GM23248 (cell line): ENCODE data around the gene EIF4E2. TPM values are rescaled to one million over a fixed set of nuclear protein-coding genes. Genes with fewer than 3 reads are reported as not detected.

Source experiments
- DNase-seq: peaks from one replicate; pipeline ENCODE4 v3.0.0-alpha.2; 2015
- H2AFZ ChIP-seq: fragments of 200-600 bp; sonication (generic); 2 replicates; pipeline ENCODE4 v1.6.1; 2016; ENCODE audit warnings: antibody characterized with exemption
- H3F3A ChIP-seq: fragments of 200-600 bp; sonication (generic); 2 replicates; pipeline ENCODE4 v1.6.1; 2016; ENCODE audit warnings: mild to moderate bottlenecking, antibody characterized with exemption, mixed run types; ENCODE audit not compliant: insufficient read depth
- H3K27ac ChIP-seq: fragments of 200-600 bp; sonication (generic); 2 replicates; pipeline ENCODE4 v1.5.1; 2016; ENCODE audit warnings: mild to moderate bottlenecking
- H3K27me3 ChIP-seq: fragments of 200-600 bp; sonication (generic); replicated peaks from 2 replicates; pipeline ENCODE4 v1.6.1; 2016; ENCODE audit warnings: mild to moderate bottlenecking; ENCODE audit not compliant: insufficient read depth
- H3K36me3 ChIP-seq: fragments of 200-600 bp; sonication (generic); 2 replicates; pipeline ENCODE4 v1.6.1; 2016; ENCODE audit warnings: low read depth, mild to moderate bottlenecking
- H3K4me1 ChIP-seq: fragments of 200-600 bp; sonication (generic); 2 replicates; pipeline ENCODE4 v1.6.1; 2016; ENCODE audit warnings: mild to moderate bottlenecking; ENCODE audit not compliant: insufficient read depth
- H3K4me2 ChIP-seq: fragments of 200-600 bp; sonication (generic); one replicate; pipeline ENCODE4 v1.6.1; 2016; ENCODE audit warnings: mild to moderate bottlenecking; ENCODE audit not compliant: unreplicated experiment
- H3K4me3 ChIP-seq: fragments of 200-600 bp; sonication (generic); 2 replicates; pipeline ENCODE4 v1.5.1; 2016; ENCODE audit warnings: mild to moderate bottlenecking
- H3K79me2 ChIP-seq: fragments of 200-600 bp; sonication (generic); 2 replicates; pipeline ENCODE4 v1.6.1; 2016; ENCODE audit warnings: mild to moderate bottlenecking; ENCODE audit not compliant: insufficient read depth
- H3K9ac ChIP-seq: fragments of 200-600 bp; sonication (generic); 2 replicates; pipeline ENCODE4 v1.6.1; 2016; ENCODE audit warnings: mild to moderate bottlenecking
- H3K9me2 ChIP-seq: fragments of 200-600 bp; sonication (generic); 2 replicates; pipeline ENCODE4 v1.6.1; 2016; ENCODE audit warnings: mixed run types, mild to moderate bottlenecking, moderate library complexity; ENCODE audit not compliant: insufficient read depth
- H3K9me3 ChIP-seq: fragments of 200-600 bp; sonication (generic); one replicate; pipeline ENCODE4 v1.6.1; 2017; ENCODE audit warnings: low read depth
- H4K20me1 ChIP-seq: fragments of 200-600 bp; sonication (generic); 2 replicates; pipeline ENCODE4 v1.6.0; 2016; ENCODE audit not compliant: insufficient read depth
- EZH2 ChIP-seq: fragments of 200-600 bp; sonication (generic); IDR thresholded peaks from 2 replicates; pipeline ENCODE4 v1.6.1; 2018; ENCODE audit warnings: antibody characterized with exemption, mild to moderate bottlenecking; ENCODE audit not compliant: insufficient read depth, poor library complexity, severe bottlenecking
- EZH2phosphoT487 ChIP-seq: fragments of 200-600 bp; sonication (generic); IDR thresholded peaks from 2 replicates; pipeline ENCODE4 v1.6.1; 2018; ENCODE audit warnings: antibody characterized with exemption, moderate library complexity, mild to moderate bottlenecking, low read depth; ENCODE audit not compliant: insufficient read depth
- WGBS, 2 experiments: methylation state at CpG; one replicate each; pipeline ENCODE4 v1.1.6; 2015 to 2017; ENCODE audit warnings: low lambda C conversion rate in 2 of 2, low coverage in 1 of 2; ENCODE audit errors: missing lambda C conversion rate in 2 of 2; 5-methylcytosine and 5-hydroxymethylcytosine counted together
- in situ Hi-C: fragments of 300-500 bp; cut with MboI; formaldehyde crosslinking; loops from 2 replicates; pipeline ENCODE4 v1.15.0; 2020
- polyA plus RNA-seq: library from polyadenylated mRNA; unstranded; fragments of >200 nt; fragmentation: Nextera tagmentation; extraction: Ambion mirVana; gene quantifications from 2 replicates; pipeline ENCODE4 v1.2.1, GENCODE V29; 2016
- total RNA-seq: library from RNA; depleted of rRNA; stranded (reverse); fragments of >200 nt; shearing (Covaris generic); gene quantifications from 2 replicates; pipeline ENCODE4 v1.2.3, GENCODE V29; 2014

Gene EIF4E2
- total and polyA plus RNA-seq, 2 experiments from 2014 or later: 82.8 to 147 TPM

DNA sequence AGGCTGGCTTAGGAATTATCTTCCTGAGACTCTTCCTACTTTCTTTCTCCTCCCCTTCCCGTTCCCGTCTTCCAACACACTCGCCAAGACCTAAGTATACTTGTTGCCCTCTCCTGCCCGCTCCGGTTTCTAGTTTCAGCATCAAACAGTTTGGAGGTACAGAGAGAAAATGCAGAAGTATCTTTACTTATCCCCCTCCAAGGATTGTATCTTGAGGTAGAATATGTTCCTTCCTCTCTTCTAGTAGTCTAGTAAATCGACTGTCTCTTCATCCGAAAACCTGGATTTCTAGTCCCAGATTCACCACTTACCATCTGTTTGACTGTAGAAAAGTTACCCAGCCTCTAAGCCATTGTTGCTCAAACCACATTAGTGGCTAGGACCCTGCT is 755 bp downstream of the EIF4E2 start:
- in situ Hi-C loops: no loop called here
- H3K9me2 ChIP-seq: no peaks in the 10 kb centered on the region
- 2 to 5% methylated on average over 7 of the region's 7 CpGs for WGBS, 2 experiments
- peaks cover 7% of the 10 kb centered on the region for H3K4me1 ChIP-seq
- H3K9ac ChIP-seq: peak overlapping the region; percentile 100
- H3K27me3 ChIP-seq: no peaks in the 10 kb centered on the region
- peak overlapping the region; percentile 87; the same call in 1 of the 2 replicates for H2AFZ ChIP-seq
- DNase-seq: no peak
- H3K36me3 ChIP-seq: peaks cover 13% of the 10 kb centered on the region
- 0 out of 2 replicates have a peak, but pooled peaks cover 9% of the 10 kb centered on the region for H3F3A ChIP-seq
- H3K4me3 ChIP-seq: peak overlapping the region; percentile 89
- peak overlapping the region; percentile 91 for H3K4me2 ChIP-seq
- H3K9me3 ChIP-seq: no peaks in the 10 kb centered on the region
- peak overlapping the region; percentile 100 for H3K27ac ChIP-seq
- TF ChIP-seq EZH2: no peak
- peaks cover 5% of the 10 kb centered on the region for H4K20me1 ChIP-seq
- H3K79me2 ChIP-seq: peaks cover 96% of the 10 kb centered on the region

DNA sequence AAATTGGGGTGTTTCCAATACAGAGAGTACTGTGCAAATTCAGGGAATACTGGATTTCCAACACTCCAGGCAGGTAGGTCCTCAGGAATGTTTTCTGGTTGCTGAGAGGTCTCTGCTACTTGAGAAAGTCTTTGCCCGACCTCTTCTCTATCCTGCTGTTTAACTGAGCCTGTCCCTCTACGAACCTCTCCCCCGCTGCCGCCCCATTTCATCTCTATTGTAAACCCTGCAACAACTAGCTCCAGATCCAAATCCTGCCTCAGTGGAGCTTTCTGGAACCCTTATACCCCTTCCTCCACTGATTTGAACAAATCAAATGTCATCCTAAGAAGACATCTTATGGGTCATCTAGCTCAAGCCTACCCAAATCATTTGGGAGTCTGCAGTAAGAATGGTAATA is 1.3 kb downstream of the EIF4E2 start:
- Histone ChIP-seq H3K4me2 (peak overlapping the region; percentile 91), H3K4me1 (peaks cover 7% of the 10 kb centered on the region), H4K20me1 (peaks cover 5% of the 10 kb centered on the region), H3K79me2 (peaks cover 96% of the 10 kb centered on the region), H3K27me3 (no peaks in the 10 kb centered on the region), H2AFZ (no peak overlapping the region), H3K4me3 (peak overlapping the region; percentile 89), H3K9ac (peak overlapping the region; percentile 100), H3F3A (0 out of 2 replicates have a peak, but pooled peaks cover 9% of the 10 kb centered on the region), H3K36me3 (peaks cover 13% of the 10 kb centered on the region), H3K9me3 (no peaks in the 10 kb centered on the region), H3K27ac (peak overlapping the region; percentile 100), H3K9me2 (no peaks in the 10 kb centered on the region)
- in situ Hi-C loops: no loop called here
- WGBS, 2 experiments: 86% methylated on average over 4 of the region's 4 CpGs
- no peak for DNase-seq
- TF ChIP-seq EZH2phosphoT487 (no peak), EZH2 (no peak)

DNA sequence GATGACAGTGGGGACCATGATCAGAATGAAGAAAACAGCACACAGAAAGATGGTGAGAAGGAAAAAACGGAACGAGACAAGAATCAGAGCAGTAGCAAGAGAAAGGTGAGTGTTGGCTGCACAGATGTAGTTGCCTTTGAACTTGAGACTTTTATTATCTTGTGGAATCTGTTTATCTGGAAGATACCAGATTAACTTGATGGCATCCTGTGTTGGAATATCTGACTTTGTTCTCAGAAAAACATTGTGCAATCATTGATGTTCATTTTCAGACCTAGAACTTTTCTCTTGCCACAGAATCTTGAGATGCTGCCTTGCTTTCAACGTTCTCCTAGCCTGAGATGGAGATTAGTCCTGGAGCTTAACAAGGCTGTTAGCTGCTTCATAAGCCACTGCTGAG is 5.9 kb downstream of the EIF4E2 start:
- H3K27ac ChIP-seq: no peak overlapping the region
- DNase-seq: no peak
- no peak overlapping the region for H2AFZ ChIP-seq
- H4K20me1 ChIP-seq: peaks cover 8% of the 10 kb centered on the region
- H3K36me3 ChIP-seq: peaks cover 30% of the 10 kb centered on the region
- H3K4me2 ChIP-seq: no peak overlapping the region
- peaks cover 97% of the 10 kb centered on the region for H3K79me2 ChIP-seq
- H3K9me2 ChIP-seq: no peaks in the 10 kb centered on the region
- H3K9me3 ChIP-seq: no peaks in the 10 kb centered on the region
- in situ Hi-C loops: no loop called here
- no peaks in the 10 kb centered on the region for H3F3A ChIP-seq
- no peak overlapping the region for H3K9ac ChIP-seq
- 94 to 100% methylated on average over 3 of the region's 3 CpGs for WGBS, 2 experiments
- H3K4me1 ChIP-seq: peaks cover 6% of the 10 kb centered on the region
- H3K4me3 ChIP-seq: no peak overlapping the region
- TF ChIP-seq EZH2phosphoT487: no peak
- no peaks in the 10 kb centered on the region for H3K27me3 ChIP-seq

DNA sequence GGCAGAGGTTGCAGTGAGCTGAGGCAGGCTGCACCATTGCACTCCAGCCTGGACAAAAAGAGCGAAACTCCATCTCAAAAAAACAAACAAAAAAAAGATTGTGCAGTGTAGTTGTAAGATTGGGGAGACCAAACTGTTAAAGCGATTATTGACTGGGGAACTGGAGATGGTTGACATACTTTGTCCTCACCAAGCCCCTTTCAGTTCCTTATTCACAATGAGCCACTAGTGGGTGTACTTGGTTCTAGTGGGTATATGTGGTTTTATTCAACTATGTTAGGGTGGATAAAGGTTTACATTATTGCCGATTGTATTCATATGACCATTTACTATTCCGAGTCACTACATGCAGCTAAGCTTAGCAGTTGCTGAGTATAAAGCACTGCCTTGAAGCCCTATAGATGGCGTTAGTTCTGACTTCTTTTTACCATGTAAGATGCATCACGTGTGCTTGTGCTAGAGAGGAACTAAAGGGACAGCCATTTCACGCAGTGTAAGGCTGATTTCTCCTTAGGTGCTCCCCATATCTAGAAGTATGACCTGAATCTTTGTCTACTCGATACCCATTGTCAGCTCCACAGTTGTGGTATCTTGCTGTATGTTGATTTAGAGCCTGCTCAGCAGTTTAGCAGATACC is 12.1 kb downstream of the EIF4E2 start:
- Histone ChIP-seq H2AFZ (no peak overlapping the region), H3K4me2 (no peak overlapping the region), H3K4me1 (peaks cover 5% of the 10 kb centered on the region), H3K36me3 (peaks cover 33% of the 10 kb centered on the region), H3K79me2 (peaks cover 35% of the 10 kb centered on the region), H3K9ac (no peak overlapping the region), H3K27ac (peak overlapping the region; percentile 84), H3K4me3 (no peak overlapping the region), H3K9me3 (no peaks in the 10 kb centered on the region), H4K20me1 (peaks cover 3% of the 10 kb centered on the region; the same call in 1 of the 2 replicates), H3K27me3 (no peaks in the 10 kb centered on the region), H3K9me2 (no peaks in the 10 kb centered on the region), H3F3A (peaks cover 23% of the 10 kb centered on the region)
- in situ Hi-C loops: no loop called here
- no peak for TF ChIP-seq EZH2phosphoT487
- TF ChIP-seq EZH2: no peak
- no peak for DNase-seq
- 91 to 93% methylated on average over 8 of the region's 8 CpGs for WGBS, 2 experiments

DNA sequence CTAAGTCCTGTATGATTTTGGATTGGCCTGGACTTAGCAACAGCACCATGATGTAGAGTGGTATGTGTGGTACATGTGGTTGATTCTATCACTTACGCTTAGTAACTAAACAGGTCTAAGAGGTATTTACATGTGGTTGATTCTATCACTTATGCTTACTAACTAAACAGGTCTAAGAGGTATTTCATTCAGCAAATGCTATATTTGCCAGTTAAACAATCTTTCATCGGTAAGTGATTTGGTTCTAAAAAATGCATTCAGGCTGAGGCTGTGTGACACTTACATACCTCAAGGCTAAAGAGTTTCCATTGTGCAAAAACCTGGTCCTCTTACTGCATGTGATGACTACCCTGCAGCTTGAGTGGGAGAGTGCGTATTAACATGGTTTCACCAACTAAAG is 13.1 kb downstream of the EIF4E2 start:
- H3K9me2 ChIP-seq: no peaks in the 10 kb centered on the region
- peaks cover 30% of the 10 kb centered on the region for H3K36me3 ChIP-seq
- WGBS, 2 experiments: 42 to 49% methylated on average over 3 of the region's 3 CpGs
- DNase-seq: peak; percentile 84
- no peak overlapping the region for H3K4me2 ChIP-seq
- peaks cover 14% of the 10 kb centered on the region for H3K4me1 ChIP-seq
- peaks cover 26% of the 10 kb centered on the region for H3K79me2 ChIP-seq
- peaks cover 3% of the 10 kb centered on the region; the same call in 1 of the 2 replicates for H4K20me1 ChIP-seq
- TF ChIP-seq EZH2phosphoT487: 0 out of 2 replicates have a peak, but pooled peaks have one; percentile 52
- TF ChIP-seq EZH2: no peak
- H3K27ac ChIP-seq: peak overlapping the region; percentile 84
- H3F3A ChIP-seq: peaks cover 30% of the 10 kb centered on the region
- H3K4me3 ChIP-seq: no peak overlapping the region
- H3K9me3 ChIP-seq: no peaks in the 10 kb centered on the region
- in situ Hi-C loops: no loop called here
- peak overlapping the region; percentile 52 for H3K9ac ChIP-seq
- no peak overlapping the region for H2AFZ ChIP-seq
- no peaks in the 10 kb centered on the region for H3K27me3 ChIP-seq
